GM18502 (cell line): Measurements from ENCODE around the gene EXOC3L1.

ENCODE experiments used
- ATAC-seq: cut with Tn5 transposase; IDR thresholded peaks from one replicate; pipeline ENCODE4 v1.9.1; 2021; ENCODE audit warnings: mild to moderate bottlenecking; ENCODE audit not compliant: unreplicated experiment, poor library complexity

Gene EXOC3L1

DNA sequence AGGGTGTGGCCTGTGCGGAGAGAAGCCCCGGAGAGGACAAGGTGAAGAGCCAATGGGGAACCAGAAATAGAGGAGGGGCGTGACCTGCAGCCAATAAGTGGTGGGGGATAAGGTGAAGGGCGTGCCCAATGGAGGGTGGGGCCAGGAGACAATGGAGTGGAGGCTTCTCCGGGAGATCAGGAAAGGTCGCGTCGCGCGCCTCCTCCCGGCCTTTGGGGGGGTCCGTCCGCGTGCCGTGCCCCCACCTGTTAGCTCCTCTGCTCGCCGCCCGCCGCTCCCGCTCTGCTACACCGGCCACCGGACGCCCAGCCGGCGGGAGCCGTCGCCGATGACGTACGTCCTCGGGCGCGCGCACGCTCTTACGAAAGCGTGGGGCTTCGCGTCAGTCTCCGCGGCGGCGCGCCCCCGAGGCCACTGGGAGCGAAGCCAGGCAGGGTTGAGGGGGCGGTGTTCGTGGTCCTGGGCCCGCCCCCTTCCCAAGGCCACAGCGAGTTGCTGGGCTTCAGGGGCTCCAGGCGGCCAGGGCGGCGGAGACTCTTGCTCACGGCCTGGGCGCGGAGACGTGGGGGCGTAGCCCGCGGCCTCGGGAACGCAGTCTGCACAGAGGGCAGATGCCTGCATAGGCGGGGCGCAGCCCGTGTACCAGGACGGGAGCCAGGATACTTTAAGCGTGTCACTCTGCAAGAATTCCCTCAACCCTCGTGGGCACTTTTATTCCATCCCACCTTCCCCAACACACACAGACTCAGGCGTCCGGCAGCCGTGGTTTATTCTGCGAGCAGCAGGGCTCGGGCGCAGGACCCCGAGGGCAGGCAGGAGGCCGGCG, 6.1 kb downstream of the EXOC3L1 start, which contains the start of gene MATCAP1:
Gene MATCAP1, minus strand, starts transcription at position 337 of the 826 bp plus-strand sequence. CDS start 3,353 bp downstream, outside the sequence.
- ATAC-seq, result peak; percentile 92

DNA sequence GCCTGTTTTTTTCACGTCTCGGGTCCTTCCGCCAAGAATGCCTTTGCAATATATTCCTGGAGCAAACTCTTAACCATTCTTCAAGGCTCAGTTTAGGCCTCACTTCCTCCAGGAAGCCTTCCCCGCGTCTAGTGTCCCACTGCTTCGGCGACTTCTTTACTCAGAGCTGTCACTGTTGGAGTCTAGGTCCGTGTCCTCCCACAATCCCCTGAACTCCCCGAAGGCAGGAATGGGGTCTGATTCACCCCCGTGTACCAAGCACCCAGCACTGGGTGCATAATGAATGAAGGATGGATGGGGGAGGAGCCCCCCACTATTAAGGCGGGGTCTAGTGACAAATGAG, 6.7 kb downstream of the EXOC3L1 start:
- no peak for ATAC-seq

DNA sequence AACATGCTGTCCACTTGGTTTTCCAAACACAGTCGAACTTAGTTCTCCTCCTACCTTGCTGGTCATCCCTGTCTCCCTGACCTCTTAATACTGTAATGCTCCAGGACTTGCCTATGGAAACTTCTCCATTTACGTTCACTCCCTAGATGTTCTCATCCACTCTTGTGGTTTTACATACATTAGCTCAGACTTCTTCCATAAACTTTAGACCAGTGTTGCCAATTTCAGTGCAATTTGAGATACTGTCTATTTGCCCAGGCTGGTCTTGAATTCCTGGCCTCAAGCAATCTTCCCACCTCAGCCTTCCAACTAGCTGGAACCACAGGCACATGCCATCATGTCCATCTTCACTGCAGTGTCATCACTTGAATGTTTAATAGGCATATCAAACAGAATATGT, 7.6 kb downstream of the EXOC3L1 start:
- ATAC-seq, result no peak

DNA sequence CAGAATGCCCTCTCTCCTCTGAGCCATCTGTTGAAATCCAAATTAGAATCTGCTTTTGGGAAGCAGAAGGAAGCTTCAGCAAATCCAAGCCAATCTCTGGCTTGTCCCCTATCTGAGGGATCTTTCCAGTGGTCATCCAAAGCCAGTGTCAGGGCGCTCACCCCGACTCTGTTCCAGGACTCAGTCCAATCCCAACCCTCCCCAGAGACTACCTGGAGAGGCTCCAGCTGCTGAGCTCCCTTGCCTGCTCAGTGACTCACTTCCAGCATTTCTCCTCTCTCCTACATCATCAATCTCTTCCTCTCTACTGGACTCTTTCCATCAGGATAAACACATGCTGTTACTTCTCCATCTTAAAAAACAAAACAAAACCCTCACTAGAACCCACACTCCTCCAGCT, 8.6 kb downstream of the EXOC3L1 start:
- no peak for ATAC-seq

DNA sequence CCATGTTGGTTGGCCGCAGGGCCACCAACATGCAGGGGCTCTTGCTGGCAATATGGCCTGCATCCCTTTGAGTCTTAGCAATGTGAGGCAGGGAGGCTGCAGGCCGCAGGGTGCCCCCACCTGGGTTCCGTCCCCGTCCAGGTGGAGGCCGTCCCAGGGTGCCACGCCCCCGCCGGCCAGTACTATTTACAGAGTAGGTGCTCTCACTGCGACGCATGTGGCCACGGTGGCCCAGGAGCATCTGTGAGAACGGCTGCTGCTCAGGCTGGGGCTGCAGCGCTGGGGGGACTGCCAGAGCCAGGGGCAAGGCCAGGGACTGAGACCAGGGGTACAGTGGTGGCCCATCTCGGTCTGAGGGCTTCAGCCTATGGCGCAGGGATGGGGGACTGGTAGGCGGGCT, 9.8 kb downstream of the EXOC3L1 start:
- no peak for ATAC-seq

DNA sequence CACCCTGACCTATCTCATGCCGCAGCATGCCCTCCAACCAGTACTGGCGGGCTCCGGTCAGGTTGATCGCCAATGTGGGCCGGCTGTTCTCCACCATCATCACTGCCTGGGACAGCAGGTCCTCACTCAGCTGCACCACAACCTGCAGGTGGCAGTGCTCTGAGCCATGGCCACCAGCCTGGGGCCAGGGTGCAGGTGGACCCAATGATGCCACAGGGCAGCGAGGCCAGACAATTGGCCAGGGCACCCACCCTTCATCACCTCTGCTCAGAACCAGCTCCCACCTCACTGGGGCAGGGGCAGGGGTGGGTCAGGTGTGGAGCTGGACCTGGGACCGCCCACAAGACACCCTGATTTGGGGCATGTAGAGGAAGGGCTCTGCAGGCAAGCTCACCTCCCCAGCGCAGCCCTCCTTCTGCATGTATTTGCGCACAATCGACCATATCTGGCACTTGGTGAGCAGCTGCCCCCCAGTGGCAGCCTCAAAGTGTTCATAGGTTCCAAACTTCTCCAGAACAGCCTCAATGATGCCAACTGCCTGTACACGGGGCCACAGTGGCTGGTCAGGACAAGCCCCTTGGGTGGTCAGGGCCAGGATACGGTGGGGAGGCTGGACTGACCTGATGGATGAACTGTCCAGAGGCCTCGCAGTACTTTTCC, 10.4 kb downstream of the EXOC3L1 start:
- ATAC-seq, result no peak

DNA sequence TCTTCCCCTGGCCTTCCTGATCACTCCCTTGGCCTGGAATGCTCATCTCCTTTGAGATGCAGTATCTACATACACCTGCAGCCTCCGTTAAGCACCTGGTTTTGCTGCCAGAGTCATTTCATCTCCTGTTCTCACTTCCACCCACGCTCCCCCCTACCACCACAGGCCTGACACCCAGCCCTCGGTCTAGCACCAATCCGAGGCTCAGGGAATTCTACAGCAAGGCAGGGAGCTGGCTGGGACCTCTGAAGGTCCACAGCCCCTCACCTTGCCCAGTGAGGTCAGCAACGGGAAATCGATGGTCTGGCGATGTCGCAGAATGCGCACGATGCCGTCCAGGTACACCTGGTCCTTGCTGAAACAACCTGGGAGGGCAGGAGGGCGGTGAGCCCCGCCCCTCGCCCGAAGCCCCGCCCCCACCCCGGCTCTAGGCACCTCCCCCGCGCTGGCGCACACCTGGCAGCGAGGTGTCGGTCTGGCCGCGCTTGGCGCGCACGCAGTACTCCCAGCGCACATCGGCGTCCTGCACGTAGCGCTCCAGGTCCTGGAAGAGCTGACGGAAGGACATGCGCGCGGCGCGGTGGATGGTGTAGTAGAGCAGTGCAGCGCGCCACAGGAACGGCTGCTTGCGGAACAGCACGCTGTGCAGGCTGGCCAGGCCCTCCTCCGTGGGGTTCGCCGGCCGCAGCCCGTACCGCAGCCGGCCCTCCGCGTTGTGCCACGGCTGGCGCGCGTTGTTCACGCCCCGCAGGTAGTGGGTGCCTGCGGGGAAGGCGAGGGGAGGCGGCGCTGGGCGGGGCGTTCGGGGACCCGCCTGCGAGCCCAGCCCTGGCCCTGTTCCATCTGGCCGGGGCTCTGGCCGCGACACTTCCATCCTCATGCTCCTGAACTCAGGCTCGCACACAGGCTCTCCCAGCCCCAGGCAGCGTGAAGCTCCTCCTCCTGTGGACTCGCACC, 11.9 kb downstream of the EXOC3L1 start:
- no peak for ATAC-seq

DNA sequence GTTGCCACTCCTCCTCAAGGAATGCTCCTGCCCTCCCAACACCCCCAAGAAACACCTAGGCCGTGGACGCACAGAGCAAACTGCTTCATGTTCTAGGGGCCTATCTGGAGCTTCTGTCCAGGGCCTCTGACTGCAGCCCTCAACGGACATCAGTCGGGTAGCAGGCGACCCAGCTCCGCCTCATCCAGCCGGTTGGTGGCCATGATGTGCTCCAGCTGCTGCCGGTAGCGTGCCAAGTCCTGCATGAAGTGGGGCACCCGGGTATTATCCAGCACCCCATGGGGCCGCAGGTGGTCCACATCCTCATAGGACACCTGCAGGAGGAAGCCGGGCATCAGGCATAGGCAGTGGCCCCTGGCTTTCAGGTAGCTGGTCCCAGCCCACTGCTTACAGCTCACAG, 13.3 kb downstream of the EXOC3L1 start:
- no peak for ATAC-seq

DNA sequence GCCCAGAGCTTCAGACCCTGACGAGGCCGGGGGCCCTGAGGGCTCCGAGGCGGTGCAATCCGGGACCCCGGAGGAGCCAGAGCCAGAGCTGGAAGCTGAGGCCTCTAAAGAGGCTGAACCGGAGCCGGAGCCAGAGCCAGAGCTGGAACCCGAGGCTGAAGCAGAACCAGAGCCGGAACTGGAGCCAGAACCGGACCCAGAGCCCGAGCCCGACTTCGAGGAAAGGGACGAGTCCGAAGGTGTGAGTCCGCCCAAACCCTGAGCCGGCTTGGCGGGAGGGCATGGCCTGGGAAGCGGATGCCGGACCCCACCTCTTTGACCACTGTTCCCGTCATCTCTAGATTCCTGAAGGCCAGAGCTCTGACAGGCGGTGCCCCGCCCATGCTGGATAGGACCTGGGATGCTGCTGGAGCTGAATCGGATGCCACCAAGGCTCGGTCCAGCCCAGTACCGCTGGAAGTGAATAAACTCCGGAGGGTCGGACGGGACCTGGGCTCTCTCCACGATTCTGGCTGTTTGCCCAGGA, 15.2 kb downstream of the EXOC3L1 start:
- ATAC-seq, result no peak

DNA sequence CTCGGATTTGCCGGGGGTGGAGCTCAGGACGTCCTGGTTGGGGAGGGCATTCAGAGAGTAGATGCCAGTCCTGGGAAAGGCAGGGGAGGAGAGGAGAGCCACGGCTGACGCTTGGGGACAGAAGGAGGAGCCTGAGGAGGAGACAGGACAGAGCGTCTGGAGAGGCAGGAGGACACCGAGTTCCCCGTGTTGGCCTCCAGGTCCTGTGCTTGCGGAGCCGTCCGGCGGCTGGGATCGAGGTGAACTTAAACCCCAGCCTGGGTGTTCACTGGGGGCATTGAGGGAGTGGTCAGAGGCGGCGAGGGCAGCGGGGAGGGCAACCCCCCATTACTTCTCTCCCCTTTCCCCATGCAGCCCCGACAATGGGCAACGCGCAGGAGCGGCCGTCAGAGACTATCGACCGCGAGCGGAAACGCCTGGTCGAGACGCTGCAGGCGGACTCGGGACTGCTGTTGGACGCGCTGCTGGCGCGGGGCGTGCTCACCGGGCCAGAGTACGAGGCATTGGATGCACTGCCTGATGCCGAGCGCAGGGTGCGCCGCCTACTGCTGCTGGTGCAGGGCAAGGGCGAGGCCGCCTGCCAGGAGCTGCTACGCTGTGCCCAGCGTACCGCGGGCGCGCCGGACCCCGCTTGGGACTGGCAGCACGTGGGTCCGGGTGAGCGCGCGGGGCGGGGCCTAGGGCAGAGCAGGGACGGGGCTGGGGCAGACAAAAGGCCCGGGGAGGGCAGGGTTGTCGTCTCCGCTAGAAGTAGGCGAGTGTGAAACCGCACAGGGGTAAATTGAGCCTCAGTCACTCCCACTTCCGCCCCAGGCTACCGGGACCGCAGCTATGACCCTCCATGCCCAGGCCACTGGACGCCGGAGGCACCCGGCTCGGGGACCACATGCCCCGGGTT, 15.9 kb downstream of the EXOC3L1 start:
- ATAC-seq, result peak; percentile 38

DNA sequence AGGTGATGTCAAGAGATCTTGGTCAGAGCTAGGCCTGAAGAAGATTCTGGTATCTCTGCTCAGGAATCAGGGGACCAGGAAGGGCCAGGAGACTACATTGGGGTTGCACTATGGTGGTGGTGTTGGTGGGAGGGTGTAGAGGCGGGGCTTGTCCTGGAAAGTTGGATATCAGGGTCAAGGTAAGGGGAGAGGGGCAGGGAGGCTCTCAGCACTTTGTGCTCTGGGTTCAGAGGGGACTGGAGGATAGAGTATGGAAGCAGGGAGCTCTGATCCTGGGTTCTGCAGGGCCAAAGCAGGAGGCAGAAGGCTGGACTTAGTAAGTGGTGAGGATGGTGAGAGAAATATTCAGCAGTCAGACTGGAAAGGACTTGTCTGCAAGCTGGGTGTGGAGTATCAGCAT, 16.6 kb downstream of the EXOC3L1 start:
- no peak for ATAC-seq

DNA sequence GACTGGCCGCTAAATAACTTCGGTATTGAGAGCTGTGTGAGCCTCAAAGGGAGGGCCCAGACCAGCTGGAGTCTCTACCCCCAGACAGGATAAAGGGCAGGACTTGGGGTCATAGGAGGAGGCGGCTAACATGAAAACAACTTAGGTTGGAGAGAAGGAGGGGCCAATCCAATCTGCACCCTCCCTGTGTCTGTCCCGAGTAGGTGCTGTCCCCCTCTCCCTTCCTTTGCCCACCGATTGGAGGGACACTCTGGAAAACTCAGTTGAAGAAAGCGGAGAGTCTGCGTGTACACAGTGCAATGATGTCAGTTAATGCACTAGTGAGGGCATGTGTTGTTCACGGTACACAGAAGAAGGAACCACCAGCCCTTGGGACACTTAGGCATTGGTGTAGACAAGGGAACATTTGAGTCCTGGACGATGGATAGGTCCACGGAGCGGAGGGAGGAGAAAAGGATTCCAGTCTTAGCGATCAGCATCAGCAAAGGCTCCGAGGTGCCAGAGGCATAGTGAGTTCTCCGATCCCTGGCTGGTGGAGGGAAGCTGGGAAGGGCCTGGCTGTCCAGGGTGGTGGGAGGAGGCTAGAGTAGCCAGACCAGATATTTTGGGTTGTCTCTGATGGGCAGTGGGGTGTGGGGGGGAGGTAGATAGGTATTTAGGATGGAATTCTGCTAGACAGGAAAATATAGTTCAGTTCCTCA, 18.8 kb downstream of the EXOC3L1 start:
- ATAC-seq, result peak; percentile 26

DNA sequence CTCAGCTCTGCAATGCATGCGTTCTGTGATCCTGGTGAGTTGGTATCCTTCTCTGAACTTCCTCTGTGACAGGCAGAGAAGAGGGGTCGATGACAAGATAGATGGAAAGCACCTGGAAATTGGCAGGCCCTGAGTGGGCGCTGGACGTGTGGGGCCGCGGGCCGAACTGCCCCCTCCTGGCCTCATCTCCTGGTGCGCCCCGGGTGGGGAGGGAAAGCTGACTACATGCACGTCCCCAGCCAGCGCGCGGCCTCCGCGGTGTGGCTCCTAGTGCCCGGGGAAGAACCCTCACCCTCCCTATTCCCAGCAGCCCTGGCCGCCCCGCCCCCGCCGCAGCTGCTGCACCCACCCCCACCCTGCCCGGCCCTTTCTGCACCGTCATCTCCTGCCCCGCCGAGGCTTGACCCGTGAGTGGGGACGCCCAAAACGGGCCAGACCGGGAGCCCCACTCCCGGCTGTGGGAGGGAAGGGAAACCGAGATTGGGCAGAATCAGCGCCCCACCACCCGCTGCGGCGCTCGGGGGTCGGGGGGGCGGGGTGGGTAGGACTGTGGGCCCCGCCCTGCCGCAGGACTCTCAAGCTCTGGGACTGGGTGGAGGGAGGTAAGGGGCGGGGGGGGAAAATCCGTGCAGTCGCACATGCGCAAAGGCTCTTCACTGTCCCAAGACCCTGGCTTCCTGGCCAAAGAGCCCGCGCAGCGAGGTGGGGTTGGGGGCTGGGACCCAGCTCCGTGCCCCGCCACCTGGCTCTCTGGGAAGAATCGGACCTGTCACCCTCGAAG, 19.6 kb downstream of the EXOC3L1 start, which contains the start of gene NOL3:
Gene NOL3, plus strand, starts transcription at position 371 of the 781 bp plus-strand sequence.
- ATAC-seq, result peak; percentile 51

DNA sequence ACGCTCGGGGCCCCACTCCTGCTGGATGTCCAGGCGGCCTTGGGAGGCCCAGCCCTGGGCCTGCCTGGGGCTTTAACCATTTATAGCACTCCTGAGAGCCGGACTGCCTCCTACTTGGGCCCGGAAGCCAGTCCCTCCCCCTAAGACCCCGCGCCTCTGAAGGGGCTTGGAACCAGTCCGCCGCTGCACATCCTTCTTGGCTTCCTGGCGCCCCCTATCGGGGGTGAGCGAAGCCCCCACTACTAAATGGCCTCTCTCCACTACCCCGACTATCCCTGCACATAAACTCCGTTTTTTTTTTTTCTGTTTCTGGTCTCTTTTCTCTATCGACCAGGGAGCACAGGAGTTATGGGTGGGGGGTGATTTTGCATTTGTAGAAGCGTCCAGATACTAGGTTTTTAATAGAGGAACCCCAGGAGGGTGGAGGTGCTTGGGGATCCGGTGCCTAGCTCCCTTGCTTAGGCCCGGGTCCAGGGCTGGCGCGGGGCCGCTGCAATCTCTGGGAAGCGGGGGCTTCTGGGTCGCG, 20.2 kb downstream of the EXOC3L1 start:
- no peak for ATAC-seq

DNA sequence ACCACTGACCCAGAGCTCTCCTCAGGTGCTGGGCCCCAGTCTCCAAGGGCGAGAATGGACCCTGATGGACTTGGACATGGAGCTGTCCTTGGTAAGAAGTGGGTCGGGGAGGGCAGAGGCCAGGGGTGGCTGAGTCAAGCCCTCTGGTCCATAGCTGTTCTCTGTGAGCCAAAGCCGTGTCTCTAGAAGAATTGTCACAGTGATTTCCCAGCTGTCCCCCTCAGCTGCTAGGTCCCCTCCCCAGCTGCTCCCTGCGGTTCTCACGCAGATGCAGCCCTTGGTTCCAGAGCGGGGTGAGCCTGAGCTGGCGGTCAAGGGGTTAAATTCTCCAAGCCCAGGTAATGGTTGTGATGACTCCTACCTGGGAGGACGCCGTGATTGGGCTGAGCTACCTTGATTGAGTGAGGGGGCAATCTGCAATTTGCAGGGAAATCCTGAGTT, 20.9 kb downstream of the EXOC3L1 start:
- ATAC-seq, result no peak

DNA sequence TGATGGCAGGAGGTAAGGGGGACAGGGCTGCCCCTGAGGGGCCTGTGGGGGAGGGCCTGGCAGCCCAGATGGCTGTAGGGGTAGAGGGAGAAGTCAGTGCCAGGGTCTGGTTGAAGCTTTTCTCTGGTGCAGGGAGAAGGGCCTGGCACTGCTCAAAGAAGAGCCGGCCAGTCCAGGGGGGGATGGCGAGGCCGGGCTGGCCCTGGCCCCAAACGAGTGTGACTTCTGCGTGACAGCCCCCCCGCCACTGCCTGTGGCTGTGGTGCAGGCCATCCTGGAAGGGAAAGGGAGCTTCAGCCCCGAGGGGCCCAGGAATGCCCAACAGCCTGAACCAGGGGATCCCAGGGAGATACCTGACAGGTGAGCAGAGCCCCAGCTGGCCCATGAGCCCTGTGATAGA, 22.3 kb downstream of the EXOC3L1 start:
- no peak for ATAC-seq

DNA sequence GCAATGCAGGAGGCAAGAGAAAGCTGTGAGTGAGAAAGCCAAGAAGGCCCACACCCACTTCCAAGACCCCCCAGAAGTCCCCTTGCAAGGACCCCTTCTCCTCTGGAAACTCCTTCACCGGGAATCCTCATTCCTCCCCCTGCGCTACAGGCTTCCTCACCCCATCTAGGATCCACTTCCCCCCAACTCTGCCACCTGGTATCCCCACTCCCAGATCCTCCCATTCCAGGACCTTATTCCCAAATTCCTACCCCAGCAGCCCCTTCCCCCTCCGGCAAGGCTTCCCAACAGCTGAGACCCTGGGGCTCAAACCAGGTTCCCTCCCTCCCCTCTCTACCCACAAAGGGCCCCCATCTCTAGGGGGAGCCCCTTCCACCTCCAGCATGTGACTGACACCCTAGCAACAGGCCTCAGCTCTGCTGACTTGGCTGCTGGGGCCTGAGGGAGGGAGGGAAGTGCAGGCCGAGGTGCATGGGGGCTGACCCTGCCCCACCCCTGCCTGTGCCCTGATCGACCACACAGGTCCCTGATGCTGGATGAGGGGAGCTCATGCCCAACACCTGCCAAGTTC, 23.3 kb downstream of the EXOC3L1 start:
- ATAC-seq, result no peak
